MM.1S (cell line): ENCODE measurements around the gene OSGIN1.

Source experiments
- CTCF ChIP-seq: fragments of 300-600 bp; sonication (generic); IDR thresholded peaks from 2 replicates; pipeline ENCODE4 v1.5.1; 2016; ENCODE audit warnings: antibody characterized with exemption, low read length, mixed read lengths
- EZH2 ChIP-seq: fragments of 300-600 bp; sonication (generic); optimal IDR thresholded peaks from 2 replicates; pipeline ENCODE3; 2017; ENCODE audit warnings: low read depth, mild to moderate bottlenecking, antibody characterized with exemption, low read length, mixed read lengths

GRCh38 chr16:84015399-84015798 lies 62.4 kb downstream of the OSGIN1 start:
- TF ChIP-seq CTCF (no peak), EZH2 (no peak)
